H1 (cell line): ENCODE results near the gene RNF26. TPM values are rescaled to one million over a fixed set of nuclear protein-coding genes. Genes with fewer than 3 reads are reported as not detected.

Experiments used
- ASH2L ChIP-seq: fragments of 200-600, 300-600 bp; sonication (generic); IDR thresholded peaks from one replicate; pipeline ENCODE4 v1.7.1; 2017; ENCODE audit warnings: low read length
- BACH1 ChIP-seq: IDR thresholded peaks from 2 replicates; pipeline ENCODE4 v1.6.1; 2012; ENCODE audit warnings: low read length, improper control_type of control experiment
- SIRT6 ChIP-seq: IDR thresholded peaks from one replicate; pipeline ENCODE4 v1.7.1; 2012; ENCODE audit warnings: low read length, inconsistent platforms
- TAF7 ChIP-seq: optimal IDR thresholded peaks from 2 replicates; pipeline ENCODE3; 2011; ENCODE audit warnings: low read depth, mild to moderate bottlenecking, inconsistent platforms, low read length, moderate library complexity, borderline replicate concordance
- polyA plus RNA-seq, 7 experiments: library from polyadenylated mRNA; depleted of rRNA in 3 of 7; stranded (reverse) in 5 of 7; unstranded in 2 of 7; fragments of >200 nt in 5 of 7; fragments of 200-250 nt in 2 of 7; gene quantifications; 1 replicate in 5 of 7; 2 replicates in 1 of 7; 4 replicates in 1 of 7; pipeline versions ENCODE4 v1.2.1 to v1.2.3, GENCODE V29; 2011 to 2013; ENCODE audit warnings: missing spikeins in 2 of 7, mixed read lengths in 2 of 7
- total RNA-seq: library from RNA; stranded (reverse); fragmentation: NEBNext Ultra II Directional; extraction: Animal tissue kit (Norgen Biotek cat#: 25700); gene quantifications from 2 replicates; pipeline ENCODE4 v1.2.1, GENCODE V29; 2021
- TF ChIP-seq, protein P1 (sequence below), 3 experiments: IDR thresholded peaks; 1 replicate in 2 of 3; 2 replicates in 1 of 3; pipeline versions ENCODE4 v1.5.1 to v1.6.1; 2011; ENCODE audit warnings: low read length in 3 of 3, mild to moderate bottlenecking in 3 of 3, inconsistent platforms in 2 of 3, low read depth in 1 of 3, moderate library complexity in 1 of 3; ENCODE audit not compliant: insufficient read depth in 1 of 3; ENCODE audit errors: control extremely low read depth in 1 of 3

The RNF26 gene
- total and polyA plus RNA-seq, 2 of the 8 experiments (the other 6 are each of a cell fraction or from before 2014, with no cell fraction given) = 82.7 to 84.0 TPM

DNA sequence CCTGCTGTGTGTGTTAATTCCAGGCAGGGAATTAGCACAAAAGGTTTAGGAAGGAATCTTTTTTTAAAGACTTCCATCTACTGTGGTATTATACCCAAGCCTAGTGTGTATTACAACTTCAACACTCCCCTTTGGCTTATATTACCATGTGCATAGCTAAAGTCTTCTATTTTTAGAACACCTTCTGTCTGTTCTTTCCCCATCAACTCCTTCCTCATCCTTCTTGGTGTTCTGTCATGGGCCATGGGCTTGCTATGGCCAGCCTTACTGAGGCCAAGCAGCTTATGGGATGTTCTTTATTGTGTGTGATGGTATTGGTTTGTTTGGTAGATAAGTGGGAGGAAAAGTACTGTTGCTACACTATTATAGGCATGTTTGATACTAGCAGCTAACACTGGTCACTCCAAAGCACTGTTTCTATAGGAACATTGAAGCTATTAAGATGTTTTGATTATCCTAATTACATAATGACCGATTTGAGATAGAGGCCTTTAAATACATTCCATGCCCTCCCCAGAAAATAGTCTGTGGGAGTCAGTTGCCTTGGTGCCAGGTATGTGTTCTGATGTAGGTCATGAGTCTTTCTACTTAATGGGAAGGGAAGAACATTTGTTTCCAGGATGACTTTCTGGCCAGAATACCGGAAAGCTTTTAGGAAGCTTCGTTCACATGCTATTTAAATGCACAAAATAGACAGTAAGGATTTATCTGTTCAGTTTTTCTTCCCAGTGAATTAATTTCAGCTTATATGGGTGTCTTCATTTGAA lies 33.9 kb upstream of the RNF26 start (continued):
- TF ChIP-seq, protein P1, sequence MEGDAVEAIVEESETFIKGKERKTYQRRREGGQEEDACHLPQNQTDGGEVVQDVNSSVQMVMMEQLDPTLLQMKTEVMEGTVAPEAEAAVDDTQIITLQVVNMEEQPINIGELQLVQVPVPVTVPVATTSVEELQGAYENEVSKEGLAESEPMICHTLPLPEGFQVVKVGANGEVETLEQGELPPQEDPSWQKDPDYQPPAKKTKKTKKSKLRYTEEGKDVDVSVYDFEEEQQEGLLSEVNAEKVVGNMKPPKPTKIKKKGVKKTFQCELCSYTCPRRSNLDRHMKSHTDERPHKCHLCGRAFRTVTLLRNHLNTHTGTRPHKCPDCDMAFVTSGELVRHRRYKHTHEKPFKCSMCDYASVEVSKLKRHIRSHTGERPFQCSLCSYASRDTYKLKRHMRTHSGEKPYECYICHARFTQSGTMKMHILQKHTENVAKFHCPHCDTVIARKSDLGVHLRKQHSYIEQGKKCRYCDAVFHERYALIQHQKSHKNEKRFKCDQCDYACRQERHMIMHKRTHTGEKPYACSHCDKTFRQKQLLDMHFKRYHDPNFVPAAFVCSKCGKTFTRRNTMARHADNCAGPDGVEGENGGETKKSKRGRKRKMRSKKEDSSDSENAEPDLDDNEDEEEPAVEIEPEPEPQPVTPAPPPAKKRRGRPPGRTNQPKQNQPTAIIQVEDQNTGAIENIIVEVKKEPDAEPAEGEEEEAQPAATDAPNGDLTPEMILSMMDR (IDR thresholded peaks at IDR 0.05; ENCODE audit: control extremely low read depth in 1 of 3, insufficient read depth in 1 of 3, low read depth in 1 of 3, low read length in 3 of 3) = no peak
- no peak for TF ChIP-seq TAF7
- TF ChIP-seq ASH2L = no peak
- no peak for TF ChIP-seq BACH1
- no peak for TF ChIP-seq SIRT6
